Stimulated activated CD8-positive, alpha-beta memory T cell treated with anti-CD3 and anti-CD28 coated beads, Interleukin-7, amount 100 ng/mL, for 24 hours (primary cell): Measurements from ENCODE around the gene MYF5.
"Not testable (repeated sequence)": the region's sequence is repeated elsewhere in the genome, so short reads cannot be mapped to it uniquely, and the experiment has no call there.

Experiments
- DNase-seq: peaks from one replicate; pipeline ENCODE4 v3.0.0-alpha.2; 2020; ENCODE audit warnings: low read depth

Gene MYF5

DNA sequence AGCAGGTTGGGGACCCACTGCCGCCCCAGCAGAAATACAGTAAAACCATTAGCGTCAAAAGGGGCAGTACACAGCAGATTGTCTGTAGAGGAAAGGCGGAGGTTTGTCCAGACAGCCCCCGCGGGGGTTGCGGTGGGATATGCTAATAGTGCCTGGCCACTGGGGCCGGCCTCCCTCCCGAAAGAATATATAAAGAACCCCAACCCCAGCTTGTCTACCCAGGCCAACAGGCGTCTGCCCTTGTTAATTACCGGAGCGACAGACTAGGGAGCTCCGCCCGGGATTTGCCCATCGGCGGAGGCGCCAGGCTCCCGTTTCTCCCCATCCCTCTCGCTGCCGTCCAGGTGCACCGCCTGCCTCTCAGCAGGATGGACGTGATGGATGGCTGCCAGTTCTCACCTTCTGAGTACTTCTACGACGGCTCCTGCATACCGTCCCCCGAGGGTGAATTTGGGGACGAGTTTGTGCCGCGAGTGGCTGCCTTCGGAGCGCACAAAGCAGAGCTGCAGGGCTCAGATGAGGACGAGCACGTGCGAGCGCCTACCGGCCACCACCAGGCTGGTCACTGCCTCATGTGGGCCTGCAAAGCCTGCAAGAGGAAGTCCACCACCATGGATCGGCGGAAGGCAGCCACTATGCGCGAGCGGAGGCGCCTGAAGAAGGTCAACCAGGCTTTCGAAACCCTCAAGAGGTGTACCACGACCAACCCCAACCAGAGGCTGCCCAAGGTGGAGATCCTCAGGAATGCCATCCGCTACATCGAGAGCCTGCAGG, at the start of gene MYF5:
TSS of gene MYF5 (plus strand) at position 217 of the 774 bp plus-strand sequence. CDS start at position 369, 152 bp downstream.
- no peak for DNase-seq

DNA sequence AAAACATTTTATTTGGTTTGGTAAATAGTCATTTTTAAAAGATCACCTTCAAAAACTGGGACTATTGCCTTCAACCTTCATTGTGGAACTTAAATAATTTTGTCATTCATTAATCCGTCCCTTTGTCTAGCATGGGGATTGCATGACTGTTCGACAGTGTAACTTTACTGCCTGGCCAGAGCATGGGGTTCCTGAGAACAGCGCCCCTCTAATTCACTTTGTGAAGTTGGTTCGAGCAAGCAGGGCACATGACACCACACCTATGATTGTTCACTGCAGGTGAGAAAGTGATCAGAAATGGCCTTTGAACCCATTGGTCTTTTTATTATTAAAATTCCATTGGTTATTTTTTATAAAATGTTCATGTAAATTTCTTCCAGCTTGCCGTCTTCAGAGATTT, 46.5 kb upstream of the MYF5 start:
- DNase-seq, result no peak

DNA sequence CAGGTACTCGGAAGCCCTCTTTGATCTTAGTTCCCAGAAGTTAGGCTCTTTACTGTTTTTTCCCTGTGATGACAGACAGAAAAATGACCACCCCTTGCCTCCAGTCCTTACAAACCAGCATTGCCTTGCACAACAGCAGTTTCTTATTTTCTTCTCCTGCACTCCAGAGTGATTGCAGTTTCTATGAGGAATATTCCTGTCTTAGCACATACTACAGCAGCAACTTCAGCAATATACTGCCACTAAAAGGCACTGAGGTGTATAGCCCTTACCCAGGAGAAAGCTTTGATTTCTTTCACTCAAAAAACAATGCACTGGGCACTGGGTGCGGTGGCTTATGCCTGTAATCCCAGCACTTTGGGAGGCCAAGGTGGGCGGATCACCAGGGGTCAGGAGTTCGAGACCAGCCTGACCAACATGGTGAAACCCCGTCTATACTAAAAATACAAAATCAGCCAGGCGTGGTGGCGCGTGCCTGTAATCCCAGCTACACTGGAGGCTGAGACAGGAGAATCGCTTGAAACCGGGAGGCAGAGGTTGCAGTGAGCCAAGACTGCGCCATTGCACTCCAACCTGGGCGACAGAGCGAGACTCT, 40.6 kb upstream of the MYF5 start:
- DNase-seq, result not testable (repeated sequence)

DNA sequence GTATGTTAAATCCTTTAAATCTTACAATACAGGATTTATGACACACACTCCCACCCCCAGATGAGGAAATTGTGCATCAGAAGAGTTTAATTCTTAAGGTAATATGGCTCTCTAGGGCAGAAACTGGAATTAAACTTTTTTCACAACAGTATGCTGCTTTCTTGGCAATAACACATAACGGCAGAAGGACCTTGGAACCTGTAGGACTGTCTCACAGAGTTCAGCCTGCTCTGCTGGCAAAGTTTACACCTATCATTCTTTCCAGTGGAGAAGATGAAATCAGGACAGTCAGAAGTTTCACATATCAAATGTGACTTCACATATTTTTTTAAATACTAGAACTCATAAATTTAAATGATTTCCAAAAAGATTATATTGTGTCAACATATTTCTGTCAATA, 39.9 kb upstream of the MYF5 start:
- no peak for DNase-seq

DNA sequence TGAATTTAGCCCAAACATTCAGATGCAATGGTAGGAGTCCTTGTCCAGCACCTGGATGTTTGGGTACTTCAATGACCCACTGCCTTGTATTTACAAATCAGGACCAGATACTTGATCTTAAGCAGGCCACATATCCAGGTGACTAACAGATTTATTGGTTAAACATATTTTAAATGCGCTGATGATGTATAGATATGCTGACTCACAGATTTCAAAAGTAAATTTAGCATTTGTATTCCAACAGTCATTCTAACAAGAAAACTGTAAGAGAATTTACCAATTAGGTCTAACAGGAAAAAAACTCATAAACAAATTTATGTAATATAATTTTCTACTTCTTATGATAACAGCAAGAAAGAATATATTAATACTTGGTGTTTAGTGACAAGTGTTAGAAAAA, 38.7 kb upstream of the MYF5 start:
- no peak for DNase-seq

DNA sequence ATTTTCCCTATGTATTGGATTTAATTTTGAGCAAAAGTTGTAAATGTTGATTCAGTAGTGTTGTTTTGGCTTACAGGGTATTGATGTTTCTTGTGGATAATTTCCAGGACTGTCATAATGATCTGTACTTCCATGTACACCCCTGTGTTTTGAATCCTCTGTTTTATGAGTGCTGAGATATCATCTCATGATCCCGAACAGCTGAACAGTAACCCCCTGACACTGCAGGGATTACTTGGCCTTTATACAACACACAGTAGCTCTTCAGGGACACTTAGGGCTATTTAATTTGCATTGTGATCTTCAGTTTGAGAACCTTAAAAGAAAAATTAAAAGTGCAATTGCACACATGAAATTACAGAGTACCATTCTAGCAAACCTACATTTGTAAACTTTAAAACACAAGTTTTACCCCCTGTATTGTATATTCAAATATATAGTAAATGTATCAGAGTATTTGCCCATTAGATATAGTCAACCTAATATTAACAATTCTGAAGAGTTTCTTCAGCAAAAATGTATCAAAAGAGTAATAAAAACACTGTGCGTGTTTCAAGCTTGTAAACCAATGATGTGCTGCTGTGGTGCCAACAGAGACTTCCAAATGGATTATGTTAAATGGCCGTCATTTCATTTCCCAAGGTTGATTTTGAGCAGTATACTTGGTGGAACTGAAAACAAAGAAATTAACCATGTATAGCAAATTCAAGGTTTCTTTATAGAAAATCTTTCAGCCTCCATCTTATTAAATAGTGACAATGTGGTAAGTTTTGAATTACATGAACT, 37.2 kb upstream of the MYF5 start:
- DNase-seq, result no peak

DNA sequence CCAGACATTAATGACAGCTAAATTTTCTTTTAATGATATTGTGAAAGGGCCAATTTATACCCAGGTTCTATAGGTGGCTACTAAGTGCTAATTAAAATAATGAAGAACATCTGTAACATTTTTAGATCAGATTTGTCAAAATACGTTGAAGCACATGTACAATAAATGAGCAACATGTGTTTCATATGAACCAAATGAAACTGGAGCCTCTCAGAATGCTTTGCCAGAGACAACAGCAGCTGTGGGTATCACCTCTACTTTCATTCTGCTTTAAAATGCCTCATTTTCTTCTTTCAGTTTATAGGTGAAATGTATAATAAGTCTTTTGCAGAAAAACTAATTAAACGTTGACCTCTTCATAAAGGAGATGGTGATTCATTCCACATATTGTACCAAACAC, 35.4 kb upstream of the MYF5 start:
- DNase-seq, result no peak

DNA sequence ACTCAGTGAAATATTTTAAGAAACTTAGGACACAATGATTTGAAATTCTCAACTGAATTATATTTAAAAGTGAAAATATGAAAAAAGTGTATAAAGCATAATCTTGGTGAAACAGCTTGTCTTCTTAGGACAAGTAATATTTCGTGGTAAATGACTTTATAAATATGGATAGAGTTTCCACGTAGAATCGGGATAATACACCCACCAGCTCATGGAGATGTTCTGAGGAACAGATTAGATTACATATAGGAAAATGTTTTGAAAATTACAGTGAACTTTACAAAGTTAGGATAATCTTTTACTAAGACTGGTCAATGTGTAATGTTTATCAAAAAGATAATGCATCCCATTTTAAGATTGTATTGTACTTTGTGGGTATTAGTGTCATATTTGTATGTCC, 34.9 kb upstream of the MYF5 start:
- no peak for DNase-seq

DNA sequence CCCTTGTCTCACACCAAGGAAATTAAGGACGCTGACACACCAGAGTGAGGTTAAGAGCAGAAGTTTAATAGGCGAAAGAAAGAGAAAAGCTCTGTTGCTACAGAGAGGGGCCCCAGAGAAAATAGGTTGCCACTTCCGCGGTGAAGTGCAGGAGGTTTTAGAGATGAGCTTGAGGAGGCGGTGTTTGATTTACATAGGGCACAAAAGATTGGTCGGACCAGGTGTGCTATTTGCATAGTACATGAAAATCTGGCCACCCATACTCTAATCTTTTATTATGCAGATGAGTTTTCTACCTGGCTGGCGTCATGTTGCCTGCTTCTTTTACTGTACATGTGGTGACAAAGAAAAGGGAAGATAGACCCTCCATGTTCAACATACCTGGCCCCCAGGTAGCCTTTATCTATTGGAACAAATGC, 32.6 kb upstream of the MYF5 start:
- DNase-seq, result no peak

DNA sequence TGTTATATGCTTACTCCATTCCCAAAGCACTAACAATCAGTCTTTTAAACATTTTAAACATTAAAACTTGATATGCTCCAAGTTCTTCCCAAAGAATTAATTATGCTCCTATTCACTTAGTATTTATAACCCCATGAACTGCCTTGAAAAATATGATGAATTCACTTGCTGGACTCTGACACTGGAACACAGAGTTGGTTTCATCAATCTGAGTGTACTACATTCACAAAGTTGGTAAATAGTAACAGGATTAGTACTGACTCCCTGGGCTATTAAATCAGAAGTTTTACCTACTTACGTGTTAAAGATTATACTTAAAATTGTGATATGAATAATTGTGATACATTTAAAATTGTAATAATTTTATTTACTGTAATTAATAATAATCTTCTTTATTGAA, 26.6 kb upstream of the MYF5 start:
- no peak for DNase-seq

DNA sequence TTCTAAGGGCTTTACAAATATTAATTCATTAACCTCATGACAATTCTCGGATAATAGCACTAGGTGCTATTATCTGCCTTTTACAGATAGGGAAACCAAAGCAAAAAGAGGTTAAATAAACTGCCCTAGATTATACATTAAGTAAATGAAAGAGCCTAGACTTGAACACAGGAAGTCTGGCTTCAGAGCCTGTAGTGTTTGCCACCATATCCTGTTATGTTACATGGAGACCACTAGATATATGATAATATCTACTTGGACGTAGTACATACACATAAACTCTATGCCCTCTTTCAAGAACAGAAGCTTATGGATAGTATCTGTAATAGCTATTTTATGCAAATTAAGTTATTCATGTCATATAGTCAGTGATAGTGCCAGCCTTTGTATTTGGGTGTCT, 26.2 kb upstream of the MYF5 start:
- no peak for DNase-seq

DNA sequence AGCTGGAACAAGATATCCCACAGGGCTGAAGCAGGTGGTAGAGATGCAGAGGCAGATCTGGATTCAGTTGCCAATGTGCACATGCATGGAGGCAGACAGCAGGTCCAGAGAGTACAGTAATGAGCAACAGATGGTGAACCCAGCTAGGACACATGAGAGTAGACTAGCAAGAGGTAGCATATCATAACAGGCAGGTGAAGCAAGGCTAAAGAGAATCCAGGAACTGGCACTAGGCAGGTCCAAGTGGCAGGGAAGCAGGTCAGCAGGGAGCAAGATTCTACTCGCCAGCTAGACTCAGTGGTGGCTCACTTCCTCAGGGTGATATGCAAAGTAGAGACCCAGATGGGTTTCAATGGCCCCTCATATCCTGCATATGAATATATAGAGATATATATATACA, 24.6 kb upstream of the MYF5 start:
- no peak for DNase-seq

DNA sequence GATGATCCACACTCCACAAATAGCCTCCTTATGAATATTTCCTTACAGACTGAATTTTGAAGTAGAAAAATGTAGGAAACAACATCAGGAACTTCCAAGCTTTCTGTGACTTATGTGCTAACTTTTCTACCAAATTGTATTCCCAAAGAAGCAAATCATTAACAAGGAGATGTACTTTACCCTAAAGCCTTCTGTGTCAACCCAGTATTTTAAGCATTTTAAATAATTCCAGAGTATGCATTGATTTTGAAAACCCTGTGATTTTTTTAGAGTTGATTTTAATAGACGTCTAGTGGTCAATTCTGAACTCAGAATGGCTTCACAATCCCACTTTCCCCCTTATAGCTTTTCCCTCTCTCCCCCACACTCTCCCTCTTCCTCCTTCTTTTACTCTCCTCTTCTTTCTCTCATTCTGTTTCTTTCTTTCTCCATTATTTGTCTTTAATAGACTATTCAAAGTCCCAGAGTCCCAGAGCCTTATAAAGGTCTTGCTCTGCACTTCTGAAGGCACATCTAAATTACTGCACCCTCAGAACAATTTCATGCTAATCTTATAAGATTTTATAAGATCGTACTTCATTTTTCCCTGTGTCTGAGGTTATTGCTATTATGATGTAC, 19.3 kb upstream of the MYF5 start:
- no peak for DNase-seq

DNA sequence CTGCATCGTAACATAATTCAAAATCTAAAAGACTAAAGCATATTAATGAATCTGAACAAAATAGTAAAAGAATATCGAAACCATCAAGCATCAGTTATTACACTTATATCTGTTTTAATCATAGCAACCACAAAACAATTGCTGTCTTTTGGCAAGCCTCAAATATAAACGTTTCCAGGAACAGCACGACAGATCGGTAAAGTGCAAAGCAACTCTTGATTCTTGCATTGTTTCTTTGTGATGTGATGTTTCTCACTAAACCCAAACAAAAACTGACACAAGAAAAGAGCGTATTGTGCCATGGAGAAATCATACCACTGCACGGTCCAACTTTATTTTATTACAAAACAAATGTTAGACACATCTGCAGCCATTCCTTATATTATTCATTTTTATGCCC, 18.5 kb upstream of the MYF5 start:
- no peak for DNase-seq

DNA sequence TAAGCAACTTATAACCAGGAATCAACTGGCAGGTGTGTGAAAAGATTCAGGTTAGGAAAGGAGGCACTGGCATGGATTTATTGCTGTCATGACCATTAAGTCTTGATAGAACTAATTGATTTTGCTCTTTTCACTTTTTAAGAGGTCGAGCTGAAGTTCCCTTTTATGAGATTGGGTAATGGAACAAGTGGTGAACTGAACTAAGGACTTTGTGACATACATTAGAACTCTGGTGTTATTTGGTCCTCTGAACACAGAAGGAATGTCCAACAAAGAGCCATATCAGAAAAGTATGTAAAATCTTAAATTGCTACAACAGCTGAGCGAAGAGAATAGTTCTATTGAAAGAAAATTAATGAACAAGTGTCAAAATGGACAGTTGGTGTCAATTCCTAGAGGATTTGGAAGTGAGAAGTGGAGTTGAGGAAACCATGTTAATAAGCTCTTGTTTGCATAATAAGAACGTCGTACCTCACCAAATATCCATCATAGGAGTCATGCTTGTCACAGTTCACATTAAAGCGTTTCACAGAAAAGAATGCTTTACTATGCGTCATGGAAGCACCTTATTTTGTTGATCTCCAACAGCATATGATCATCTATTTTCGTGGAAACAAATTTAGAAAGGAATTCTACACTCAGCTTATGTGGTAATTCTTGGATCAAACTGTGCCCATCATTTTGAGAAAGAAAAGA, 17.7 kb upstream of the MYF5 start:
- DNase-seq, result no peak

DNA sequence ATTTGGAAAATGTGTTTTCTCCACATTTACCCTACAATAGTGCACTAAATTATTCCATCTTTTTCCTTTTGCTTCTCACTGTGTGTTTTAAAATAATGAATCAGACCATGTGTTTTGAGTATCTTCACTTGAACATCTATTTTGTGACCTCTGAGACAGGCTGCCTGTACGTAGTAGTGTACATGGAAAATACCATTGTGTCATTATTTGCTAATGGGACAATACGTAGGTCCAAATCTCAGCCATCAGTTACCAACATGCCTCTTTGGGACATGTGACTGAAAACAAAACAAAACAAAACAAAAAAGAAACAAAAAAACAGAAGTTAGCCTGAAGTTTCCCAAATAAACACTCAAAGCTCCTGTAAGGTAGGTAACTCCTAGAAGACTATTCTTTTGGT, 16.4 kb upstream of the MYF5 start:
- no peak for DNase-seq

DNA sequence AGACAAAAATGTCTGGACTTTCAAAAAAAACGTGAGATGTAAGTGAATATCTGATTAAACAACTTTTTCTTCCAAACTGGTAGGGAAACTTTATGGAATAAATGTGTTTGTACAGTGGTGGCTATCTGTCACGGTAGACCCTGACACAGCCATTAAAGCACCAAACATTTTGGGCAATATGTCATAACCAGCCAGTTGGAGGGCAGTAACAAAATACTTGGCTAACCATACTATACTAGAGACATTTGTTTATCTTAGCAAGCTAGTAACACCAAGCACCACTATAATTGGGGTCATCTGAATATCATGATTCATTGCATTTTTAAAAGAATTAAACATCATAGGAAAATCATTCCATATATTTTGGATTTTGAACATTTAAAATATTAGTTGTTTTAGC, 15.3 kb upstream of the MYF5 start:
- DNase-seq, result no peak

DNA sequence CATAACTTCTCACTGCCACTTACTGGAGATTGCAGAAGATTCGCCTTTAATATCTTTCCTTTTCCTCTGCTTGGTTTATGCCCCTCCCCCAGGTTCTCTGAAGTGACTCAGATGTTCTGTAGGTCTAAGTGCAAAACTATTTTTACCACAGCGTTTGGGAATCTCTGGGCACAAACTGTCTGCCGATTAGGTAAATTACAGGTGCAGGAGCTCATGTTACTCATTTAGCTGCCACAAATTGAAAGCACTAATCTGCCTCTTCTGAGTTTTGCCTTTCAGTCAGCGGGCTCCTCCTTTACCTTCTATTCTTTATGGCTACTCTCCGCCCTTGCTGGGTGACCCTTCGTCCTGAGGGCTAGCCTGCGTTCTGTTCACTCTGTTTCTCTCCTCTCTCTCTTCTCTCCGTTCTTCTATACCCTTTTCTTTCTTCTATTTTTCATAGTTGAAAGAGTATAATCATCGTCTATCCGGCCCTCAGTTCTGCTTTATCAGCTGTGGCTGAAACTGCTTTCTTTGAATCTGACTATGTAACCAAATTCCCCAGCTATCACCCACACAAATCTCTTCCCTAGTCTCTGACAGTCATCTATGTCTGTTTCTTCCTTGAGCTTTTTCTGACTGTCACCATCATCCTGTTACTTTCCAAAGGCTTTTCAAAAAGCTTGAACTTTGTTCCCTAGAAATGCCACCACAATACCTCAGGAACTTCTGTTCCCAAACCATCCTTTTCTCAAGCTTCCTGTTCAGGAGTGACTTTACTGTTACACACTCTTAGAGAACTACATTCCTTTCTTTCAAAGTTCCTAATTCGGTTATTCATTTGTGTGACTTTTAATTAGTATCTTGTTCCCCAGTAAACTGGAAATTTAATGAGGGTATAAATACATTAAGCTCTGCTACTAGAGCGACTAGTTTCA, 13.6 kb upstream of the MYF5 start:
- no peak for DNase-seq

DNA sequence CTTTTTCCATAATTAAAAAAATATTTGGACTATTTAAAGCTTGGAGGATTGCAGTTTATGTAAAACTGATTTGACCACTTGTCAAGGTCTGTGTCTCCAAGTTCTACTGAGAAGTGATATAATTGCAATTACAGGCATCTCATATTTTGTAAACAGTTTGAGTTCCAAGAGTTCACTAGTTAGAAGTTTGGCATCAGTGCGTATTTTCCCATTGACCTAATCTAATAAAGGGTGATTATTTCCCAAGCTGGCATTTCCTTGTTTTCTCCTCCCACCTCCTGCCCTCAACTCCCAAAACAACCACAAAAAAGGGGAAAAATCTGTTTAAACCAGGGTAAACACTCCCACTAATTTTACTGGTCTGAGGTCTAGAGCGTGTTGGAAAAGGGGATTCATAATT, 12.3 kb upstream of the MYF5 start:
- no peak for DNase-seq

DNA sequence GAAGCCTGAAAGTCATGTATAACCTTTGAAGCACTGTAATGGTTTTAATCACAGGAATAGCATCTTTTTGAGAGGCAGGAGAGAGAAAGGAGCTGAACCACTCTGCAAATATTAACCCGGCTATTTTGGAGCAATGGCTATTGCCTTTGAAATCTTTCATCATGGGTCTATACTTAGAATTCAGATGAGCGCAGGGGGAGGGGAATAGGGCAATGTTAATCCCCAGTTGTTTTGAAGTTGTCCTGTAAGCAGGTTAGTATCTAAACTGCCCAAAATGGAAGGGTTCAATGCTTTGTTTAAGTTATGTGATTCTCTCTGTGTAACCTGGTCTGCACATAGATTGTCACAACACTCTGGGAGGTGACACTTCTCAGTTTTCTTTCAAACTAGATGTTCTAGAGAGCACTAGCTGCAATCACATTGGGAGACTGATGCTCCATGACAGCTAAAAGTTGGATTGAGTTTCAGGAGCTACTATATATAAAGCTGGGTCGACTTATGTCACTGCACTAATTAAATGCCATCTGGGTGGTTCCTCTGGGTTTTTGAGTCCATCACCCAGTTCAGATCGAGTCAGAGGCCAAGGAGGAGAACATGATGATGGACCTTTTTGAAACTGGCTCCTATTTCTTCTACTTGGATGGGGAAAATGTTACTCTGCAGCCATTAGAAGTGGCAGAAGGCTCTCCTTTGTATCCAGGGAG, 9.4 kb upstream of the MYF5 start, which contains the start of gene MYF6:
TSS of gene MYF6 (plus strand) at position 509 of the 704 bp plus-strand sequence. CDS start at position 595, 86 bp downstream.
- DNase-seq, result no peak
